GM19467 (cell line): ENCODE measurements around the gene RAB22A.
"Not testable (repeated sequence)": the region's sequence is repeated elsewhere in the genome, so short reads cannot be mapped to it uniquely, and the experiment has no call there.

Experiments used
- ATAC-seq: cut with Tn5 transposase; IDR thresholded peaks from one replicate; pipeline ENCODE4 v1.9.1; 2021; ENCODE audit warnings: mild to moderate bottlenecking, moderate library complexity; ENCODE audit not compliant: unreplicated experiment

Gene RAB22A

DNA sequence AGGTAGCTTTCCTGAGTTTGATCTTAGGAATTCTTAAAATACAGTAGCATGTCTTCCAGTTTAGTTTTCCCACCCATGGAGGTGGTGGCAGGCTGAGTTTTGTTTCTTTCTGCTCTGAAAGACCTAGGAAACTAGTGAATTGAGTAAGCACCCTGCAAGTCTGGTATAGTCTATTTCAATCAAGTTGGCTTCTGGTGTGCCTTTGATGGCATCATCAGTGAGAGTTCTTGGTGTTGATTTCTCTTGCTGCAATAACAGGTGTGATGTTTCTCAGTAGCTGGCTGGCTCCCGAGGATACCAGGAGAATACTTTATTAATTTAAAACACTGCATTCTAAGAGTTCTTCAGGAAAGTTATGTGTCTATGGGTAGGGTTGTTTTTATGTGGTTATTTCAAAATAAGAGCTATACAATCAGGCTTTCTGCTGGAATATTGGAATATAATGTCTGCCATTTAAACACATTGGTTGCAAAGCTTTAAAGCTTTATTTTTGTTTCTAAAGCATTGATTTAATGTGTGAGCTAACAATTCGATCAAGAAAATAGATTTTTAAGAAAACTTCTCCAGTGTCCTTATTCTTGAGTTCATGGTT lies 98.5 kb downstream of the RAB22A start:
- no peak for ATAC-seq

DNA sequence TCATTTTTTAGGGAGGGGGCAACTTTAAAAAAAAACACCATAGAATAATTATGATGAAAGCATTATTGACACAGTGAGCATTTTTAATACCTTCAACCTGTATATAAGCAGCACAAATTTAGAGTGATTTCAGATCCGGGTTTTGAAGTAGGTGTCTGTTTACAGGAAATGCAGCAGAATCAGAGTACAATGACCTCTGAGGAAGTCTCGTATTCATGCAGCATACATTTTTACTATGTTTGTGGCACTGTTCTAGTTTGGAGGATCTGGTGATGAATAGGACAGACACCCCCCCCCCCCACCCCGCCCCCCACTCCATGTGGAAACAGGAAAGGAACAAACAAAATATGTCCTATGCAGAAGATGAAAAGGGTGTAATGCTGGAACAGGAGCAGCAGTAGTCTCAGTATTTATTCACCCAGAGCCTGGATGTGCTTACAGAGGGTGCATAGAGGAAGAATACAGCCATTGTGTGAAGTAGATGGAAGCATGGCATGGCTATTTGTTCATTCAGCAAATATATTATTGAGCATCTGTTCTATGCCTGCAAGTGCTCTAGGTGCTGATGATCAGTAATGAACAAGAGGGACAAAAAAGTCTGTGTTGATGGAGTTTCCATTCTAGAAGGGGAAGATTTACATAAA lies 99.2 kb downstream of the RAB22A start:
- ATAC-seq: no peak

DNA sequence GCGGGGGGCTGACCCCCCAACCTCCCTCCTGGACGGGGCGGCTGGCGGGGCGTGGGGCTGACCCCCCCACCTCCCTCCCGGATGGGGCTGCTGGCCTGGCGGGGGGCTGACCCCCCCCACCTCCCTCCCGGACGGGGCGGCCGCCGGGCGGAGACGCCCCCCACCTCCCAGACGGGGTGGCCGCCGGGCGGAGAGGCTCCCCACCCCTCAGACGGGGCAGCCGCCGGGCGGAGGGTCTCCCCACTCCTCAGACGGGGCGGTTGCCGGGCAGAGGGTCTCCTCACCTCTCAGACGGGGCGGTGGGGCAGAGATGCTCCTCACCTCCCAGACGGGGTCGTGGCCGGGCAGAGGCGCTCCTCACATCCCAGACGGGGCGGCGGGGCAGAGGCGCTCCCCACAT lies 104.7 kb downstream of the RAB22A start:
- not testable (repeated sequence) for ATAC-seq

DNA sequence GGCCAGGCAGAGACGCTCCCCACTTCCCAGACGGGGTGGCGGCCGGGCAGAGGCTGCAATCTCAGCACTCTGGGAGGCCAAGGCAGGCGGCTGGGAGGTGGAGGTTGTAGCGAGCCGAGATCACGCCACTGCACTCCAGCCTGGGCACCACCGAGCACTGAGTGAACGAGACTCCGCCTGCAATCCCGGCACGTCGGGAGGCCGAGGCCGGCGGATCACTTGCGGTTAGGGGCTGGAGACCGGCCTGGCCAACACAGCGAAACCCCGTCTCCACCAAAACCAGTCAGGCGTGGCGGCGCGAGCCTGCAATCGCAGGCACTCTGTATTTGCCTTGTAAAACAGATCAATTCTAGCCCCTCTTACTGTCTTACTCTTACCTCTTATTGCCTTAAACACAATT lies 105.3 kb downstream of the RAB22A start:
- ATAC-seq: not testable (repeated sequence)

DNA sequence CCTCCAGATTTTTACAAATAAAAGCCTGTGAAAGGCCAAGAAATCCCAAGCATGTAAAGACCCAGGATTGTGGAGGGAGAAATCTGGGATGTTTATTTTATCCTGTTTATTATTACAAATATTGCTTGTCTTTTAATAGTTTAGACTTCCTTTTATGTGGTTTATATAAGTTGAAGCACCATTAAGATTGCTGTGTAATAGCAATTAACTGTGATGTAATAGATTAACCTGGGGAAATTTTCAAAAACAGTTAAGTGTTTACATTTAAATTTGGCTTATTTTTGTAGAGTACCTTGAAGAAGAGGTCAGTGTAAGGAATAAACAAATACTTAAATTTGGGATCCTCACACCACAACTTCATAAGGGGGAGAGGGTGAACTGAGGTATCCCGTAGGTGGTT lies 106.5 kb downstream of the RAB22A start:
- ATAC-seq: no peak

DNA sequence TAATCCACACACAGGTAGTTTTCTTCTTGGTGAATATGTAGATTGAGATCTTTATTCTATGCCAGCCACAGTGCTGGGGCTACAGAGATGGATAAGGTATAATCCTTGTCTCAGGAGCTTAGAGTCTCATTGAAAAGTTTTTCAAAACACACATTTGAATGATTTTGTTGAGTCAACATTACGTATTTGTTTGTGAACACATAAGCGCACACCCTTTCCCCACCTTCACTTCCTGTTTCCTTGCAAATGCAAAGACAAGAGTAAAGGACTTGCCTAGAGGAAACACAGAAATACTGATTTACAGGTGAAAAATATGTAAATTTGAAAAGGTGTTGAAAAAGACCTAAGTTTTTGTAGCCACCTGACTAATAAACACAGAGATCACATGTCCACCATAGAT lies 107.3 kb downstream of the RAB22A start:
- ATAC-seq: no peak
